Activated CD4-positive, CD25-positive, alpha-beta regulatory T cell (primary cell): ENCODE results near the gene FXYD5.

Source experiments
- DNase-seq, 4 experiments: peaks; one replicate each; lab custom pipeline; 2025; lab: John Stamatoyannopoulos, UW

Gene FXYD5

DNA sequence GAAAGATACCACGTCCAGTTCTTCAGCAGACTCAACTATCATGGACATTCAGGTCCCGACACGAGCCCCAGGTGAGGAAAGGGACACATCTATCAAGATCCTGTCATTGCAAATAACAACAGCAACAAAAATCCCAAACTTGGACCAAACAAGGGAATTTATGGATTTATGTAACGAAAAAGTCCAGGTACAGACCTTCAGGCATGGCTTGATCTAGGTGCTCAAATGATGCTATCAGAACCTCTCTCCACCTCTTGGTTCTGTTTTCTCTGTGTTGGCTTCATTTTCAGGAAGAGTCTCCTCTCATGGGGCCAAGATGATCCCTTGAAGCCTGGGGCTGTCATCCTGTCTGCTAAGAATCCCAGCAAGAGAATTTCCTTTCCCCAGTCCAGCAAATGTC, 2.9 kb downstream of the FXYD5 start:
- DNase-seq = no peak

DNA sequence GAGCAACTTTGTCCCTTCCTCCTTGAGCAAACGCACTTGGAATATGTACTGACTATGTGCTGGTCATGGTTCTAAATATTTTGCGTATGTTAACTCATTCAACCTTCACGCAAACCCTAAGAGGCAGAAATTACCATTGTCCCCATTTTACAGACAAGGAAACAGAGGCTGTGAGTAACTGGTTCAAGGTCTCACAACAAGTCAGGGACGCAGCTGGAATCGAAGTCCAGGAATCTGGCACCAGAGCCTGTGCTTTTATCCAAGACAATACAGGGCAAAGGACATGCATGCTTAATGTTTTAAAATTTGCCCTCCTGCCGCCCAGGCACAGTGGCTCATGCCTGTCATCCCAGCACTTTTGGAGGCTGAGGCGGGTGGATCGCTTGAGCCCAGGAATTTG, 5.1 kb downstream of the FXYD5 start:
- DNase-seq = no peak

DNA sequence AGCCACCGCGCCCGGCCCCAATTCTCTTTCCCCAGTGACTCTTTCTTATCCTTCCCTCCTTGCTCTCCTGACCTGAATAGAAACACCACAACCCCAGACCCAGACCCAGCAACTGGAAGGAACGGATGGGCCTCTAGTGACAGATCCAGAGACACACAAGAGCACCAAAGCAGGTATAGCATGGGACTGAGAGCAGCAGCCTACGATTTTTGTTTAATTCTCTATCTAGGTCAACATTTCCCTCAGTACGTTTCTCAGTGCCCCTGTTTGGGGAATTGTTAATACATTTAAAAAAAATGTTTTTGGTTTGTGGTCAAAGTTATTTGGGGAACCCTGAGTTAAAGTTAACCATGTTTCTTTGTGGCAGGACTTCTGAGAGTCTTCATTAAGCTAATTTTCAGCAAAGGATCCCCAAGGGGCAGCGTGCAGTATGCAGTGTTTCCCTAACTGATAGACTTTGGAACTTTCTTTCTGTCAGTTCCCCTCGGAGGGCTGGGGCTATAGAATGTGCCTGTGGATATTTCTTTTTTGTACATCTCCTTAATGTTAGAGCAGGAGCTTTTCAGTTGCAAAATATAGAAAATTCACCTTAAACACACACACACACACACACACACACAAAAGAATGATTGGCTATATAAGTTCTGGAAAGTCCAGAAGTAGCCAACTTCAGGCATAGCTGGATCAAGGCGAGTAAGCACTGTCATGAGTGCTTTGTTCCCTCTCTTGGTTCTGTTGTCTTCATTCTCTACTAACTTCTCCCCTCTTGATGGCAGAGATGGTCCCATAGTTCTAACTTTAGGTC, 6.3 kb downstream of the FXYD5 start:
- no peak for DNase-seq

DNA sequence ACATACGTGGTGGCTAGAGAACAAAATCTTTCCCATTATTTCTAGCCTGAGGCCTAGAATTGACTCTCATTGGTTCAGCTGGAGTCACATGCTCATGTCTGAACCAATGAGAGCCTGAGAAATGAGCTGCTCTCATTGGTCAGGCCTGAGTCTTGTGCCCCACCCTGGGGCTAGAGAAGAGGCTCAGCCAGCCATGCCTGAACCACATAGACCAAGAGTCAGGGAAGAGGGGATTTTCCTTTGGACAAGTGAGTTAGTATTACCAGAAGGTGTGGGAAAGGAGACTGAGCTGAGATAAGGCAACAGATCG, 6.9 kb downstream of the FXYD5 start:
- no peak for DNase-seq

DNA sequence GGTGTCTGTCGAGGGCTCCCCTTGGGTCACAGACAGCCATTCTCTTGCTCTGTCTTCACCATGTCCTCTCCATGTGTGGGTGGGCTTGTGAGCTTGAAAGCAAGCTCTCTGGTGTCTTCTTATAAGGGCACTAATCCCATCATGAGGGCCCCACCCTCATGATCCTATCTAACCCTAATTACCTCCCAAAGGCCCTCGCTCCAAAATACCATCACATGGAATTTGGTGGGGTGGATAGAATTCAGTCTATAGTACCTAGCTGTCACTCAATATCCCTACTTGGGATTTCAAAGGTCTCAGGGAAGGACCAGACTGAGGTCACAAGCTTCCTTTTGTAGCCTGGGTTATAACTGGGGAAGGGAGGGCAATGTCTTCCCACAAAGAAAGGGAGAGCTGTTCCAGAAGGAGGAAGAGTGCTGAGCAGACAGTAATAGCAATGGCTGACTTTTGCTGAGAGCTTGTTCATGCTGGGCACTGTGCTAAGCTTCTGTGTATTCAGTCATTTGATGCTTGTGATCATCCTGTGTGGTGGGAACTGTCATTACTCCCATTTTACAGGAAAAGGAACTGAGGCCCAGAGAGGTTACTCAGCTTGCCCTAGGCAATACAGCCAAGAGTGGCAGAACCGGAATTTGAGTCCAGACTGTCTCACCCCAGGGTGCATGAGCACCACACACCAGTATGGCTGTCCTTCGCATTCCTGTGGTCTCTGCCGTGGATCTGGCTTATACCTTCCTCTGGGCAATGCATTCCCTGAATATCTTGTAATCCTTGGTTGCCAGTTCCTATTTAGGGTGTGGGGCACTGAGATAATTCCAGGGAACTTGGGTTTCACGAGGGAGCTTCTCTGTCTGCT, 8.2 kb downstream of the FXYD5 start:
- DNase-seq = no peak

DNA sequence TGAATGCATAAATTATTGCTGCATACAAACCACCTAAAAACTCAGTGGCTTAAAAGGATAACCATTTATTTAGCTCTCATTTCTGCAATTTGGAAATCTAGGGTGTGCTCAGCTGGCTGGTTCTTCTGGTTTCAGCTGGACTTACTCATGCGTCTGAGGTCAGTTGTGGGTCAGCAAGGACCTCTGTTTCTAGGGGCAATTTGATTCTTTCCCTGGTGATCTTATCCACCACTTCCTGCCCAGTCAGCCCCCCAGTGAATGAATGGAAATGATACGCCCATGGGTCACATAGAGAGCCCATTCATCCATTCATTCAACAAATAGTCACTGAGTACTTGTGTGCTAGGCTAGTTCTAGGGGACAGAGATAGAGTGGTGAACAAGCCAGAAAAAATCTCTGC, 9.9 kb downstream of the FXYD5 start:
- no peak for DNase-seq

DNA sequence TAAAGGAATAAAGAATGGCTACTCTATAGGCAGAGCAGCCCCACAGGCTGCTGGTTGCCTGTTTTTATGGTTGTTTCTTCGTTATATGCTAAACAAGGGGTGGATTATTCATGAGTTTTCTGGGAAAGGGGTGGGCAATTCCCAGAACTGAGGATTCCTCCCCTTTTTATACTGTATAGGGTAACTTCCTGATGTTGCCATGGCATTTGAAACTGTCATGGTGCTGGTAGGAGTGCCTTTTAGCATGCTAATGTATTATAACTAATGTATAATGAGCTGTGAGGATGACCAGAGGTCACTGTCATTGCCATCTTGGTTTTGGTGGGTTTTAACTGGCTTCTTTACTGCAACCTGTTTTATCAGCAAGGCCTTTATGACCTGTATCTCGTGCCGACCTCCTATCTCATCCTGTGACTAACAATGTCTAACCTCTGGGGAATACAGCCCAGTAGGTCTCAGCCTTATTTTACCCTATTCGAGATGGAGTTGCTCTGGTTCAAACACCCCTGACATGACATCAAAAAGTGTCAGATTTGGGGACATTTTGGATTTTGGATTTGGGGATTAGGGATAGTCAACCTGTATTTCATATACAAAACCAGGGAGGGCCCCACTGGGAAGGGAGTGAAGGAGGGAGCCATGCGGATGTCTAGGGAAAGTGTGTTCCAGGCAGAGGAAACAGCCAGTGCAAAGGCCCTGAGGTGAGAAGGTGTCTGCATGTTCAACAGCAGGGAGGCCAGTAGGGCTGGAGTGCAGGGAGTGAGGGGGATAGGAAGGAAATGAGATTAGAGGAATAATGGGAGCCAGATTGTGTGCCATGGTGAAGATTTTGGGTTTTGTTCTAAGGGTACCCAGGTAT, 10.9 kb downstream of the FXYD5 start:
- DNase-seq = no peak

DNA sequence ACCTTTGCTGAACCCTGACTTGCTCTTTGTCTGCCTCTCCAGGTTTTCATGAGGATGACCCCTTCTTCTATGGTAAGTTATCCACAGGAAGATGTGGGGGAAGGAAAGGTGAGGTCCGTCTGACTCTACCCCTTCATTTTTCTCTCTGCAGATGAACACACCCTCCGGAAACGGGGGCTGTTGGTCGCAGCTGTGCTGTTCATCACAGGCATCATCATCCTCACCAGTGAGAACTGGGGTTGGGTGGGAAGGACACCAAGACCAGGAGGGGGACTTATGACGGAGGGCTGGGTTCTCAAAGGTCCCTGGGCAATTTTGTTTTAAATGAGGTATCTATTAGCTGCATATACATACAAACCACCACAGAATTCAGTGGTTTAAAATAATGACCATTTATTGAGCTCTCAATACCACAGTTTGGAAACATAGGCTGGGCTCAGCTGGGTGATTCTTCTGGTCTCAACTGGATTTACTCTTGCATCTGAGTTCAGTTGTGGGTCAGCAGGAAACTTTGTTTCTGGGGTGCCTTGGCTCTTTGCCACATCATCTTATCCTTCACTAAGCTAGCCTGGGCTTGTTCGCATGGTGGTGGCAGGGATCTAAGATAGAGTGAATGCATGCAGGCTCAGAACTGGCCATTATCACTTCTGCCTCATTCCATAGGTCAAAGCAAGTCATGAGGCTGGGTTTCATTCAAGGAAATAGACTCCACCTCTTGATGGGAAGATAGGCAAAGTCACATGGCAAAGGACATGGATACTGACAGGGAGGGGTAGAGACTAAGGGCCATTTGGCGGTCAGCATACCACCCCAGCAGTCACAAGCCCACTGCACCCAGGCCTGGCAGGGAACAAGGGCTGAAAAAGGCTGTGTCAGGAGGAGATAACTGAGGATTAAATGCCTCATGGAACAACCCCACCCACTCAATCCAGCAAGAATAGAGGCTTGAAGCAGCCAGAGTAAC, 11.8 kb downstream of the FXYD5 start:
- no peak for DNase-seq

DNA sequence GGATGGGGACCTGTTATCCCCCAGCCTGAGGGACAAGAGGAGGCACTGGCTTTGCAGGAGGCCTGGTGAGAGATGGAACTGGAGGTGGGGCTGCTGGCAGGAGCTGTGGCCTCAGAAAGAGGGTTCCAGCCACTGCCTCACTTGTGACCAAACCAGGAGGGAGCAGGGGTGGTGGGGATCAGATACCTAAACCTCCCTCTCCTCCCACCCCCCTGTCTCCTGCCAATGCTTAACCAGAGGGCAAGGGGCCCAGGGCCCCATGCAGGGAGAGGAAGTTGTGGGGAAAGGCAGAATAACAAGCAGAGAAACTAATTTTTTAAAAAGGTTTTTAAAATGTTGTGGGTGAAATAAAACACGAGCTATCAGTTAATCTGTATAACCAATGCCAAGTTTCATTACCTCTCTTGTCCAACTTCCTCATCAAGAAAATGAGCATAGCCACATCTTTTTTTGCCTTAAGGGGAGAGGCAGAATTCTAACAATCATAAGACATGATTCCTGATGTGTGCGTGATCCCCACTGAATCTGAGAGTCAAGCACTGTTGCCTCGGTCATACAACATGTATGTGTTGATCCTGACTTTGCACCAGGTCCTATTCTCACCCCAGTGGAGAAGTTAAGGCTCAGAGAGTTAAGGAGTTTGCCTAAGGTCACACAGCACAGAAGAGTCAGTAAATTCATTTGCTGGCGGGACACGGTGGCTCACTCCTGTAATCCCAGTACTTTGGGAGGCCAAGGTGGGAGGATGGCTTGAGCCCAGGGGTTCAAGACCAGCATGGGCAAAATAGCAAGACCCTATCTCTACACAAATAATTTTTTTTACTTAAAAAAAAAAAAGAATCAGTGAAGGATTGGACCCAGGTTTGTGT, 12.9 kb downstream of the FXYD5 start:
- DNase-seq = no peak

DNA sequence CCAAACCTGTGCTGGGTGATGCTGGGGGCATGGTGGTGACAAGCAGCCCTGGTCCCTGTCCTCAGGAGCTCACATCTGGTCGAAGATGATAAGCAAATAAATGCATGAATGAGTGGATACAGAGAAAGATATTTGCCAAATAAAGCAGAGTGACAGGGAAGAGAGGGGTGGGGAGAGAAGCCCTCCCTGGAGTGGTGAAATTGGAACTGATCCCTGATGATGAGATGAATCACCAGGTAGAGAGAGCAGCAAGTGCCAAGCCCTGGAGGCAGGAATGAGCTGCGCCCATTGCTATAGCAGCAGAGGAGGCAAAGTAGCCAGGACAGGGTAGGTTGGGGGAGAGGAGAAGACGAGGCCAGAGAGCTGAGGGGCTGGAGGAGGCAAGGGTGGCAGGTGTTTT, 13.7 kb downstream of the FXYD5 start:
- no peak for DNase-seq

DNA sequence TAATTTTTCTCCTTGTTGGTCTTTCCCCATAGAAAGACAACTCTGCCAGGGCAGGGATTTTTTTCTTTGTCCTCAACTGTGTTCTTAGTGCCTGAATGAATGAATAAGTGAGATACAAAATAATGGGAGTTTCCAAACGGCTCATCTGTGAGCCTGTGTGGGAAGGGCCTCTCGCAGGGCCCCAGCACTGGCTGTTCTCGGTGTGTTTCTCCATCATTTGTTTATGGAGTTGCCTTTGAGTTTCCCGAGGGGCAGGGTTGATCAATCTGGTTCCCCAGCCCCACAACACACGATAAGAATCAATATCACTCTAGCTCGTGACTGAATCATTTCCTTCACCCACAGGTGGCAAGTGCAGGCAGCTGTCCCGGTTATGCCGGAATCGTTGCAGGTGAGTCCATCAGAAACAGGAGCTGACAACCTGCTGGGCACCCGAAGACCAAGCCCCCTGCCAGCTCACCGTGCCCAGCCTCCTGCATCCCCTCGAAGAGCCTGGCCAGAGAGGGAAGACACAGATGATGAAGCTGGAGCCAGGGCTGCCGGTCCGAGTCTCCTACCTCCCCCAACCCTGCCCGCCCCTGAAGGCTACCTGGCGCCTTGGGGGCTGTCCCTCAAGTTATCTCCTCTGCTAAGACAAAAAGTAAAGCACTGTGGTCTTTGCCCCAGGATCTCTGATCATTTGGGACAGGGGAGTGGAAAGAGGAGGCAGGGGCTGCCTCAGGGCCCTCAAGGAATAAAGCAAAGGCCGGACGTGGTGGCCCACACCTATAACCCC, 14.9 kb downstream of the FXYD5 start:
- no peak for DNase-seq

DNA sequence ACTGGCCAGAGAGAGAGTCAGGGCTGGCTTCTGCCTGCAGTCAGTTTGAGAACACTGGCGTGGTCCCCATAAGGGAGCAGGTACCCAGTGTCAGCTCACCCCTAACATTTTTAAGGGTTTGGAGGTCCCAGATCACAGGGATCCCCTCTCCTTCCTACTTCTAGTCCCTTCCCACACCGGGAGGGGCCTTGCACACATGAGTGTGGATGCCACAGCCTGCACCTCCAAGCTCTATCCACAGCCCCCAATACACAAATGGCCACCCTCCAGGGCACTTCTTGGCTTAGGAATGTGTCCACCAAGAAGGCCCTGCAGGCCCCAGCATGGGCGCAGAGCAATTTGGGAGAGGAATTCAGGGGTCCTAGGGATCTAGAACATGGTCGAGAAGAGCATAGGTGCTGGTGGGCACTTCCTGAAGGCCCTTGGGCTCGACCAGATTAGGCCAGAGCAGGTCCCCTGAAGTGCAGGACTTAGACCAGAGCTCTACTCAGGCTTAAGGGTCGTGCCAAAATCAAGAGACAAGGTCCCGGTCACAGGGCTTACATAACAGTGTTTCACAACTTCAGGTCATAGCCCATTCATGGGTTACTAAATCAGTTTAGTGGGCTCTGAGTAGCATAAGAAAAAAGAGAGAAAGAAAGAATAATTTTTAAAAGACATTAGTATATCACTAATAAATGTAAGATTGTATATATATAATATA, 16.0 kb downstream of the FXYD5 start:
- DNase-seq = no peak

DNA sequence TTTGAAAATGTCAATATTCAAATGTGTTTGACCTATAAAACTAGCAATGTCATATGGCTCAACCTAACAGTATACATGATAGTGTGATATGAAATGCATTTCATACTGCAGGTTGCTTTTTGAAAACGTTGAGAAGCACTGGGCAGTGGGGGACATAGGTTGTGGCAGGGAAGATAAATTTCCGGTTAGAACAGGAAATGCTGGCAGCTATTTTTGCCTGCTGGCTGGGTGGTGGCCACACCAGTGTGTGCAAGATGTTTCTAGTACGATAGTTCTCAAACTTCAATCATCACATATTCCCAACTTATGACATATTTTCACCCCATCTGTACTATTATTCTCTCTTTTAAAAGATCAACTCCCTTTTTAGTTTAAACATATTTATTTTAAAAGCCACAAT, 17.2 kb downstream of the FXYD5 start:
- DNase-seq = no peak

DNA sequence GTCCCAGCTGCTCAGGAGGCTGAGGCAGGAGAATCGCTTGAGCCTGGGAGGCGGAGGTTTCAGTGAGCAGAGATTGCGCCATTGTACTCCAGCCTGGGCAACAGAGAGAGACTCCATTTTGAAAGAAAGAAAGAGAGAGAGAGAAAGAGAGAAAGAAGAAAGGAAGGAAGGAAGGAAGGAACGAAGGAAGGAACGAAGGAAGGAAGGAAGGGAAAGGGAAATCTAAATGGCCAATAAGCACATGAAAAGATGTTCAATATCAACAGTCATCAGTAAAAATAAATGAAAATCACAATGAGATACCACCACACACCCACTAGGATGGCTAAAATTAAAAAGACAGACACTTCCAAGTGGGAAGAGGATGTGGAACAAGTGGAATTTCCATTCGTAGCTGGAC, 19.7 kb downstream of the FXYD5 start:
- no peak for DNase-seq

DNA sequence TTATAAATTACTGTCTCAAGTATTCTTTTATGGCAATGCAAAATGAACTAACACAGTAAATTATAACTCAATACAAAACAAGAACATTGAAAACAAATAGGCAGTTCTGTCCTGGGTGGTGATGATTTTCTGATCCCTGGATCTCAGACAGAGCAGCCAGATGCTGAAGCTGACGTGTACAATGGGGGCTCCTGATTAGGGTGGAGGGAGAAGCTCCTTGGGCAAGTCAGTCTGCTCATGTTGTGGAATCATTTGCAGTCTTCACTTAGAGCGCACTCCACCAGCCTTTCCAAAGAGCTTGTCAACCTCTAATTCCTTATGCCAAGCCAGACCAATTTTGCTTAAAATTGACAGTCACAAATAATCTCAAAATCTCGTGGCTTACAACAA, 21.6 kb downstream of the FXYD5 start:
- DNase-seq = no peak

DNA sequence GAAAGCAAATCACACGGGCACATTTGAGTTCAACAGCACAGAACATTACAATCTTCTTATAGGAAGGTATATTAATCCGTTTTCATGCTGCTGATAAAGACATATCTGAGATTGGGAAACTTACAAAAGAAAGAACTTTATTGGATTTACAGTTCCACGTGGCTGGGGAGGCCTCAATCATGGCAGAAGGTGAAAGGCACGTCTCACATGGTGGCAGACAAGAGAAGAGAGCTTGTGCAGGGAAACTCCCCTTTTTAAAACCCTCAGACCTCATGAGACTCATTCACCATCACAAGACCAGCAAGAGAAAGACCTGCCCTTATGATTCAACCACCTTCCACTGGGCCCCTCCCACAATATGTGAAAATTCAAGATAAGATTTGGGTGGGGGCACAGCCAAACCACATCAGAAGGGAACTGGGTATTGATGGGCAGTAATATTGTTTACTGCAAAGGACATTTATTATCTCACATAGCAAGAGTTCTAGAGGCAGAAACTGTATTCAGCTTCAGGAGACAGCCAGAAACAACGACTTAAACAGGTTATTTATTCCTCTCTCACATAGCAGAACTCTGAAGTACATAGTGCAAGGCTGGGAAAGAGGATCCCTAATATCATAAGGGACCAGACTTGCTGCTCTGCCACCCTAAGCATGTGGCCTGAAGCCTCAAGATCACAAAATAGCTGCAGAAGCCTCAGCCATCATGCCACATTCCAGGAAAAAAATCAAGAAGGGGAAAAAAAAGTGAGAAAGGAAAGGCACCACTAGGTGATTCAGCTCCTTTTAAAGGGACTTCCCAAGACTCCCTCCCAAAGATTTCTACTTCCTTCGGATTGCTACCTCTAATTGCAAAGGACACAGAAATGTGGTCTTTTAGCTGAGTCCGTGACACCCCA, 23.1 kb downstream of the FXYD5 start:
- DNase-seq = no peak

DNA sequence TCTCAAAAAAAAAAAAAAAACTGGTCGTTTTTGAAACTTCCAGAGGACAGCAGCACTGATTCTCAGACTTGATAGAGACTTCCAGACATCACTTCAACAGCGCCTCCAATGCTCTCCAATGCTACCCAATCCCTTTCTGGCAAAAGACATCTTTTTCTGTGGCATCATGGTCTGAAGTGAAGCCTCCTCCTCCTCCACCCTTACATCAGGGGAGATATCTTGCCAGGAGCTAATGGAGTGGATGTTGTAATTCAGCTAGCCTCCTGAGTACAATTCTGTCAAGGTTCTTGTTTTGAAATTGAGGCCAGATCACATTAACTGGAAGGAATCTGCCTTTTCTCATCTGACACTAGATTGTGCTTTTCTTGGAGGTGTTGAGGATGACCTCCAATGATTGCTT, 24.2 kb downstream of the FXYD5 start:
- no peak for DNase-seq

DNA sequence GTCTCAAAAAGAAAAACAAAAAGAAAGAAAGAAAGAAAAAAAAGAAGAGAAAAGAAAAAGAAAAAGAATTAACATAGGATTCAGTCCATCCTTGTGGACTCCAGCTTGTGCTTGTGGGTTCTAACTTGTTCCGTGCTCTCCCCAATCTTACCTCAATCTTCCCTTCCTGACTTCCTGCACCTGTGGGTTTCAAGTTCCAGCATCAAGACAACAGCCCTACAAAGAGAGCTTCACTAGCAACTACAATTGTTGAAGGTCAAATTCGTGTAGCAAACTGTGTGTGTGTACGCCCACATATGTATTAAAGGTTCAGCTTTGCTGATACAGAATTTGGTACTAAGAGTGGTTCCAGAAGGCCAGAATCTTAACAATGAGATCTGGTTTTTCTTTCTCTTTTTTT, 25.3 kb downstream of the FXYD5 start:
- DNase-seq = no peak
